H9 (cell line): ENCODE results near the gene EDARADD. TPM values are rescaled to one million over a fixed set of nuclear protein-coding genes. Genes with fewer than 3 reads are reported as not detected.

Experiments
- DNase-seq: peaks from one replicate; pipeline ENCODE4 v3.0.0-alpha.2; 2017
- H2AFZ ChIP-seq: one replicate; pipeline ENCODE4 v1.6.1; 2013; ENCODE audit warnings: mild to moderate bottlenecking, low read length, control low read depth, moderate library complexity
- H2AK5ac ChIP-seq: 2 replicates; pipeline ENCODE4 v1.6.1; 2013; ENCODE audit warnings: low read length, control low read depth, mixed read lengths; ENCODE audit not compliant: insufficient read length
- H2BK120ac ChIP-seq: one replicate; pipeline ENCODE4 v1.6.1; 2013; ENCODE audit warnings: low read depth, mild to moderate bottlenecking, low read length, control low read depth, inconsistent platforms; ENCODE audit not compliant: poor library complexity, severe bottlenecking
- H2BK12ac ChIP-seq: 2 replicates; pipeline ENCODE4 v1.6.1; 2013; ENCODE audit warnings: low read length, control low read depth, mixed read lengths, low read depth; ENCODE audit not compliant: insufficient read length
- H2BK15ac ChIP-seq: 2 replicates; pipeline ENCODE4 v1.6.1; 2013; ENCODE audit warnings: low read depth, low read length, control low read depth
- H2BK20ac ChIP-seq: one replicate; pipeline ENCODE4 v1.6.1; 2013; ENCODE audit warnings: low read depth, mild to moderate bottlenecking, low read length, control low read depth, inconsistent platforms; ENCODE audit not compliant: poor library complexity, severe bottlenecking
- H2BK5ac ChIP-seq: 2 replicates; pipeline ENCODE4 v1.6.1; 2013; ENCODE audit warnings: low read length, control low read depth, mixed read lengths; ENCODE audit not compliant: insufficient read length
- H3K14ac ChIP-seq: 2 replicates; pipeline ENCODE4 v1.6.1; 2013; ENCODE audit warnings: low read length, control low read depth; ENCODE audit not compliant: insufficient read depth
- H3K18ac ChIP-seq: 2 replicates; pipeline ENCODE4 v1.6.1; 2013; ENCODE audit warnings: low read depth, mild to moderate bottlenecking, mixed read lengths, low read length, control low read depth; ENCODE audit not compliant: insufficient read length
- H3K23ac ChIP-seq: 2 replicates; pipeline ENCODE4 v1.6.1; 2013; ENCODE audit warnings: low read length, control low read depth, mixed read lengths, low read depth; ENCODE audit not compliant: insufficient read length
- H3K23me2 ChIP-seq: 2 replicates; pipeline ENCODE4 v1.6.1; 2013; ENCODE audit warnings: low read depth, mild to moderate bottlenecking, mixed read lengths, low read length, control low read depth; ENCODE audit not compliant: insufficient read length, poor library complexity, severe bottlenecking
- H3K27ac ChIP-seq: 2 replicates; pipeline ENCODE4 v1.5.1; 2013; ENCODE audit warnings: low read length, control low read depth, mixed read lengths, low read depth; ENCODE audit not compliant: insufficient read length
- H3K27me3 ChIP-seq: 2 replicates; pipeline ENCODE4 v1.6.1; 2013; ENCODE audit warnings: low read length, control low read depth, inconsistent platforms; ENCODE audit not compliant: insufficient read depth
- H3K4ac ChIP-seq: 2 replicates; pipeline ENCODE4 v1.6.1; 2013; ENCODE audit warnings: low read depth, mild to moderate bottlenecking, control low read depth, inconsistent platforms, low read length, moderate library complexity
- H3K4me1 ChIP-seq: 2 replicates; pipeline ENCODE4 v1.6.1; 2013; ENCODE audit warnings: low read length, control low read depth, inconsistent platforms; ENCODE audit not compliant: insufficient read depth
- H3K4me2 ChIP-seq: 2 replicates; pipeline ENCODE4 v1.6.1; 2013; ENCODE audit warnings: low read length, control low read depth, mixed read lengths; ENCODE audit not compliant: insufficient read length, insufficient read depth
- H3K56ac ChIP-seq: 2 replicates; pipeline ENCODE4 v1.6.1; 2013; ENCODE audit warnings: low read depth, mild to moderate bottlenecking, mixed read lengths, low read length, control low read depth; ENCODE audit not compliant: insufficient read length
- H3K79me1 ChIP-seq: 2 replicates; pipeline ENCODE4 v1.6.1; 2013; ENCODE audit warnings: low read depth, mild to moderate bottlenecking, moderate library complexity, low read length, control low read depth, inconsistent platforms; ENCODE audit not compliant: insufficient read depth, poor library complexity, severe bottlenecking
- H3K79me2 ChIP-seq: 2 replicates; pipeline ENCODE4 v1.6.1; 2013; ENCODE audit warnings: low read length, control low read depth, inconsistent platforms; ENCODE audit not compliant: insufficient read depth
- H3K9ac ChIP-seq: 2 replicates; pipeline ENCODE4 v1.6.1; 2013; ENCODE audit warnings: low read length, control low read depth, mixed read lengths; ENCODE audit not compliant: insufficient read length; ENCODE audit errors: extremely low read depth
- H3K9me3 ChIP-seq: one replicate; pipeline ENCODE4 v1.6.1; 2013; ENCODE audit warnings: low read depth, low read length, inconsistent platforms; ENCODE audit not compliant: control insufficient read depth
- H3T11ph ChIP-seq: one replicate; pipeline ENCODE4 v1.6.1; 2013; ENCODE audit warnings: mild to moderate bottlenecking, low read length, control low read depth, inconsistent platforms
- H4K20me1 ChIP-seq: one replicate; pipeline ENCODE4 v1.6.1; 2013; ENCODE audit not compliant: control insufficient read depth, insufficient read length, insufficient read depth
- H4K5ac ChIP-seq: 2 replicates; pipeline ENCODE4 v1.6.1; 2013; ENCODE audit warnings: low read depth, mild to moderate bottlenecking, mixed read lengths, low read length, control low read depth; ENCODE audit not compliant: insufficient read length
- H4K8ac ChIP-seq: replicated peaks from 2 replicates; pipeline ENCODE4 v1.6.1; 2013; ENCODE audit warnings: low read length, control low read depth, mixed read lengths, low read depth; ENCODE audit not compliant: insufficient read length
- H4K91ac ChIP-seq: 2 replicates; pipeline ENCODE4 v1.6.1; 2013; ENCODE audit warnings: low read depth, mild to moderate bottlenecking, moderate library complexity, mixed read lengths, low read length, control low read depth; ENCODE audit not compliant: insufficient read length
- H3K27ac Mint-ChIP-seq, 3 experiments: 2 replicates in 2 of 3; 3 replicates in 1 of 3; pipeline ENCODE4 v1.8.0; 2020 to 2021; ENCODE audit warnings: mixed read lengths in 3 of 3, mild to moderate bottlenecking in 1 of 3, moderate library complexity in 1 of 3
- H3K27me3 Mint-ChIP-seq: 2 replicates; pipeline ENCODE4 v1.8.0; 2021; ENCODE audit warnings: low read depth, mild to moderate bottlenecking, moderate library complexity, mixed read lengths
- H3K36me3 Mint-ChIP-seq, 3 experiments: 2 replicates in 2 of 3; 3 replicates in 1 of 3; pipeline ENCODE4 v1.8.0; 2020 to 2021; ENCODE audit warnings: low read depth in 3 of 3, mixed read lengths in 3 of 3; ENCODE audit not compliant: insufficient read depth in 1 of 3
- H3K4me1 Mint-ChIP-seq, 2 experiments: 2 replicates each; pipeline ENCODE4 v1.8.0; 2020; ENCODE audit warnings: mixed read lengths in 2 of 2
- H3K4me3 Mint-ChIP-seq, 2 experiments: 2 replicates in 1 of 2; 3 replicates in 1 of 2; pipeline ENCODE4 v1.8.0; 2020 to 2021; ENCODE audit warnings: mild to moderate bottlenecking in 2 of 2, mixed read lengths in 2 of 2, moderate library complexity in 1 of 2
- H3K9me3 Mint-ChIP-seq, 2 experiments: 2 replicates in 1 of 2; 3 replicates in 1 of 2; pipeline ENCODE4 v1.8.0; 2020; ENCODE audit warnings: mild to moderate bottlenecking in 2 of 2, mixed read lengths in 2 of 2, moderate library complexity in 1 of 2
- CTCF ChIP-seq: fragments of 200-600 bp; sonication (generic); conservative IDR thresholded peaks from 3 replicates; pipeline ENCODE4 v1.8.0; 2021; ENCODE audit warnings: antibody characterized with exemption, mild to moderate bottlenecking
- WGBS: extraction: QIAGEN DNeasy Blood & Tissue Kit; methylation state at CpG from one replicate; pipeline ENCODE4 v1.1.7; 2013; ENCODE audit warnings: missing lambda C conversion rate, low lambda C conversion rate, mixed read lengths; ENCODE audit not compliant: insufficient read length; ENCODE audit errors: extremely low coverage; 5-methylcytosine and 5-hydroxymethylcytosine counted together
- total RNA-seq: library from RNA; stranded (reverse); gene quantifications from 2 replicates; pipeline ENCODE4 v1.2.1, GENCODE V29; 2021

The EDARADD gene
- total RNA-seq, 1 experiment from 2014 or later: 3.8 TPM

- Histone ChIP-seq H2BK20ac (no peak overlapping the region), H2BK5ac (no peak overlapping the region), H3K23ac (no peak overlapping the region), H4K8ac (no peak overlapping the region), H2AFZ (no peak overlapping the region), H3K23me2 (no peaks in the 10 kb centered on the region), H4K91ac (no peak overlapping the region), H2BK12ac (no peak overlapping the region), H2BK120ac (no peak overlapping the region), H3K4me1 (no peaks in the 10 kb centered on the region), H3T11ph (no peak overlapping the region), H3K27ac (no peak overlapping the region), H2BK15ac (no peak overlapping the region), H3K9ac (no peak overlapping the region), H3K79me2 (no peaks in the 10 kb centered on the region), H3K56ac (no peak overlapping the region), H2AK5ac (no peak overlapping the region), H3K79me1 (no peaks in the 10 kb centered on the region), H4K20me1 (no peaks in the 10 kb centered on the region), H3K18ac (no peak overlapping the region), H3K9me3 (no peaks in the 10 kb centered on the region), H3K4me2 (no peak overlapping the region), H3K14ac (no peak overlapping the region), H4K5ac (no peak overlapping the region), H3K4ac (no peak overlapping the region), H3K27me3 (no peaks in the 10 kb centered on the region)
- H3K9me3 Mint-ChIP-seq: peaks cover 0 to 5% of the 10 kb centered on the region in 2 experiments; a peak in 2 of 5 replicates
- H3K27me3 Mint-ChIP-seq: peaks cover 20% of the 10 kb centered on the region
- no peak overlapping the region for H3K4me3 Mint-ChIP-seq
- H3K27ac Mint-ChIP-seq: no peak overlapping the region
- no peaks in the 10 kb centered on the region; a peak in 1 of 7 replicates for H3K36me3 Mint-ChIP-seq
- DNase-seq: no peak
- WGBS: no CpG with 5 or more reads among the region's 1 CpG
- TF ChIP-seq CTCF: no peak
- peaks cover 2 to 3% of the 10 kb centered on the region in 2 experiments; a peak in 2 of 4 replicates for H3K4me1 Mint-ChIP-seq
These were observed 4.8 kb upstream of the EDARADD start for GRCh38 chr1:236389253-236389652.
